Progenitor cell of endocrine pancreas (in vitro differentiated cells): ENCODE results near the gene SMAD3. TPM values are rescaled to one million over a fixed set of nuclear protein-coding genes. Genes with fewer than 3 reads are reported as not detected.

Experiments
- DNase-seq: peaks from one replicate; pipeline ENCODE4 v3.0.0; 2021; ENCODE audit warnings: low spot score; ENCODE audit not compliant: unreplicated experiment
- H3K27ac Mint-ChIP-seq: 2 replicates; pipeline ENCODE4 v1.8.0; 2021; ENCODE audit warnings: mild to moderate bottlenecking, moderate library complexity, mixed read lengths
- H3K27me3 Mint-ChIP-seq: 2 replicates; pipeline ENCODE4 v1.8.0; 2021; ENCODE audit warnings: mixed read lengths
- H3K36me3 Mint-ChIP-seq: 2 replicates; pipeline ENCODE4 v1.8.0; 2022; ENCODE audit warnings: mixed read lengths; ENCODE audit not compliant: insufficient read depth
- H3K4me1 Mint-ChIP-seq: 2 replicates; pipeline ENCODE4 v1.8.0; 2021; ENCODE audit warnings: low read depth, mixed read lengths
- H3K4me3 Mint-ChIP-seq: 2 replicates; pipeline ENCODE4 v1.8.0; 2021; ENCODE audit warnings: low read depth, mild to moderate bottlenecking, moderate library complexity, mixed read lengths
- H3K9me3 Mint-ChIP-seq: 2 replicates; pipeline ENCODE4 v1.8.0; 2021; ENCODE audit warnings: low read depth, mixed read lengths
- CTCF ChIP-seq: fragments of 200-600 bp; sonication (generic); IDR thresholded peaks from one replicate; pipeline ENCODE4 v1.5.0; 2021; ENCODE audit warnings: antibody characterized with exemption, mild to moderate bottlenecking; ENCODE audit not compliant: unreplicated experiment
- total RNA-seq: library from RNA; stranded (reverse); gene quantifications from 2 replicates; pipeline ENCODE4 v1.2.1, GENCODE V29; 2021

Gene SMAD3
- total RNA-seq, 1 donor from 2014 or later, result 51.3 TPM

GRCh38 chr15:67035886-67036285 lies 29.5 kb upstream of the SMAD3 start:
- H3K9me3 Mint-ChIP-seq, result no peaks in the 10 kb centered on the region
- no peak overlapping the region for H3K4me3 Mint-ChIP-seq
- no peak for TF ChIP-seq CTCF
- H3K27ac Mint-ChIP-seq, result peak overlapping the region; percentile 67
- DNase-seq, result no peak
- no peaks in the 10 kb centered on the region for H3K36me3 Mint-ChIP-seq
- H3K4me1 Mint-ChIP-seq, result peaks cover 18% of the 10 kb centered on the region
- peaks cover 19% of the 10 kb centered on the region for H3K27me3 Mint-ChIP-seq

- no peaks in the 10 kb centered on the region for H3K9me3 Mint-ChIP-seq
- no peak for DNase-seq
- H3K27me3 Mint-ChIP-seq, result peaks cover 19% of the 10 kb centered on the region
- H3K4me3 Mint-ChIP-seq, result no peak overlapping the region
- H3K27ac Mint-ChIP-seq, result no peak overlapping the region
- no peaks in the 10 kb centered on the region for H3K36me3 Mint-ChIP-seq
- H3K4me1 Mint-ChIP-seq, result peaks cover 22% of the 10 kb centered on the region
- no peak for TF ChIP-seq CTCF
Observed at GRCh38 chr15:67036775-67037555, 28.4 kb upstream of the SMAD3 start.

DNA sequence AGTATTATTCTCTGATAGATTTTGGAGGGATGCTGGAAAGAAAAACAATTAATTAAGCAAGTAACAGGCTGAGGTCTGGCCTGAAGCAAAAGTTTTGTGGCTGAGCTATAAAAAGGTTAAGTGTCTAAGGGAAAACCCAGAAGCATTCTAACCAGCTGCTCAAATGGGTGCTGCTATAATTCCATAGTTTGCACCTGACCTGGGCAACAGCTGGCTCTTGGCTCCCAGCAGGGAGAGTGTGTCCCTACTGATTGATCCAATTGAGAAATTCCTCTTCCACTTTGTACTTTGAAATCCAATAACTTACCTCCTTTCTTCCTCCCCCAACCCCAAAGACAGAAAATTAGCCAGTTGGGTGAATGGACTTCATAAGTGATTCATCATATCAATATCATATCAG lies 27.7 kb upstream of the SMAD3 start:
- H3K4me1 Mint-ChIP-seq, result peaks cover 28% of the 10 kb centered on the region
- no peaks in the 10 kb centered on the region for H3K9me3 Mint-ChIP-seq
- H3K4me3 Mint-ChIP-seq, result no peak overlapping the region
- DNase-seq, result no peak
- no peaks in the 10 kb centered on the region for H3K36me3 Mint-ChIP-seq
- peaks cover 19% of the 10 kb centered on the region for H3K27me3 Mint-ChIP-seq
- H3K27ac Mint-ChIP-seq, result no peak overlapping the region
- TF ChIP-seq CTCF, result no peak

- Mint-ChIP-seq H3K27ac (peak overlapping the region; percentile 21), H3K4me1 (peaks cover 26% of the 10 kb centered on the region), H3K27me3 (peaks cover 19% of the 10 kb centered on the region), H3K9me3 (no peaks in the 10 kb centered on the region), H3K36me3 (no peaks in the 10 kb centered on the region), H3K4me3 (no peak overlapping the region)
- no peak for TF ChIP-seq CTCF
- DNase-seq, result no peak
Observed at GRCh38 chr15:67038736-67039135, 26.7 kb upstream of the SMAD3 start.

DNA sequence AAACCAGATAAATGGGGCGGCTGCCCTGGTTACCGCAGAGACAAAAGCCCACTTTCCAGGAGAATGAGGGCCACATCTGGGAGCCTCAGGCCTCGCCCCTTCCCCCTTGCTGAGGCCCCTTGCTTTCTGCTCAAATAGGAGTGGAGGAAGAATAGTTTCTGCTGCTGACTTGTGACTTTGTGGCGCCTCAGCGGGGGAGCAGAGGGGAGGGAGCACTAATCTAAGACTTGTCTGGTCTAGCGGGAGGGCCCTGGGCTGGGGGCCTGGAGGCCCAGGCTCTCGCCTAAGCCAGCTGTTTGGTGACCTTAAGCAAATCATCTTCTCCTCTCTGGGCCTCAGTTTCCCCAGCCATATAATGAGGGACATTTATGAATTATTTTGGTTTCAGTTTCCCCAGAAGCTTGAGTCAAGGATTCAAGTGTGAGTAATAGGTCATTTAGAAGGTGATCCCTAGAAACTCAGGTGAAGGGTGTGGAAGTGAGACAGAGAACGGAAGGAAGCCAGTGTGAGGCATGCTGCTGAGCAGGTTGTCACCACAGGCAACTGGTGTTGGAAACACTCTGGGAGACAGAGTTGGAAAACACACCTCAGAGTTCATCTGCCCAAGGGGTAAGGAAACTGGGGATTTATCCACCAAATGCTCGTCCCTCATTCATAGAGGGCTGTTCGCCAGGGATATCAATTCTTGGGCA lies 25.9 kb upstream of the SMAD3 start:
- no peaks in the 10 kb centered on the region for H3K36me3 Mint-ChIP-seq
- H3K27ac Mint-ChIP-seq, result peak overlapping the region; percentile 59
- no peak for TF ChIP-seq CTCF
- no peak overlapping the region for H3K4me3 Mint-ChIP-seq
- peaks cover 31% of the 10 kb centered on the region for H3K4me1 Mint-ChIP-seq
- DNase-seq, result no peak
- peaks cover 11% of the 10 kb centered on the region for H3K27me3 Mint-ChIP-seq
- no peaks in the 10 kb centered on the region for H3K9me3 Mint-ChIP-seq
